Stimulated activated naive CD8-positive, alpha-beta T cell treated with anti-CD3 and anti-CD28 coated beads, Interleukin-15, amount 100 ng/mL, for 72 hours (primary cell): Measurements from ENCODE around the gene CABLES1.

Experiments
- ATAC-seq: fragments of 150-1000 bp; cut with Tn5 transposase; 2 replicates; pipeline ENCODE4 v1.10.0; 2021; ENCODE audit warnings: mild to moderate bottlenecking, moderate library complexity
- DNase-seq, 2 donors: peaks; one replicate each; pipeline ENCODE4 v3.0.0; 2021 to 2022
- H3K27ac Mint-ChIP-seq, 2 donors: one replicate each; pipeline ENCODE4 v1.8.0; 2022; ENCODE audit warnings: mild to moderate bottlenecking in 2 of 2, mixed read lengths in 2 of 2, moderate library complexity in 2 of 2
- H3K27me3 Mint-ChIP-seq: one replicate; pipeline ENCODE4 v1.8.0; 2022; ENCODE audit warnings: mixed read lengths
- H3K4me1 Mint-ChIP-seq: one replicate; pipeline ENCODE4 v1.8.0; 2022; ENCODE audit warnings: mild to moderate bottlenecking, mixed read lengths
- H3K4me3 Mint-ChIP-seq, 2 donors: one replicate each; pipeline ENCODE4 v1.8.0; 2022; ENCODE audit warnings: mild to moderate bottlenecking in 2 of 2, mixed read lengths in 2 of 2, moderate library complexity in 1 of 2
- H3K9me3 Mint-ChIP-seq, 2 donors: one replicate each; pipeline ENCODE4 v1.8.0; 2022; ENCODE audit warnings: mixed read lengths in 2 of 2

Gene CABLES1

GRCh38 chr18:23169673-23170044 is 34.4 kb downstream of the CABLES1 start:
- H3K4me1 Mint-ChIP-seq, result no peaks in the 10 kb centered on the region
- DNase-seq, result no peak
- H3K9me3 Mint-ChIP-seq, result no peaks in the 10 kb centered on the region

DNA sequence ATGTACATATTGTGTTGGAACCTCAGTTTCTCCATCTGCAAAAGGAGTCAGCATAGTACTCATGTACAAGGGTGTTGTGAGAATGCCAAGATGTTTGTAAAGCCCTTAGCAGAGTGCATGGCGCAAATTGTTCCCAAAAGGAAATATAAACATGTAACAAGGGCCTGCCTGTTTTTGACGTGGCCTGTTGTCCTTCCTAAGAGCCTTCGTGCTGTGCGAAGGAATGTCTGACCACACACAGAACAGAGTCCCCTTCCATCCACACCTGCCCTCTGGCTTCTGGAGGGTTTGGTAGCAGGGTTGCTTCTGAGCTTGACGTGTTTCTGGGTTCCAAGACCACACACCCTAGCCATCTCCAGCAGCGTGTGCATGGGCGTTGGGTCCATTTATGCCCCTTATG is 34.9 kb downstream of the CABLES1 start:
- no peak overlapping the region for H3K4me3 Mint-ChIP-seq
- no peaks in the 10 kb centered on the region for H3K4me1 Mint-ChIP-seq
- H3K9me3 Mint-ChIP-seq, result no peaks in the 10 kb centered on the region
- ATAC-seq, result peak; percentile 12
- no peak for DNase-seq
- no peaks in the 10 kb centered on the region for H3K27me3 Mint-ChIP-seq
- H3K27ac Mint-ChIP-seq, result no peak overlapping the region

More at GRCh38 chr18:23169673-23170044, 34.4 kb downstream of the CABLES1 start:
- no peak overlapping the region for H3K27ac Mint-ChIP-seq
- ATAC-seq, result peak; percentile 35
- no peaks in the 10 kb centered on the region for H3K27me3 Mint-ChIP-seq
- H3K4me3 Mint-ChIP-seq, result no peak overlapping the region

DNA sequence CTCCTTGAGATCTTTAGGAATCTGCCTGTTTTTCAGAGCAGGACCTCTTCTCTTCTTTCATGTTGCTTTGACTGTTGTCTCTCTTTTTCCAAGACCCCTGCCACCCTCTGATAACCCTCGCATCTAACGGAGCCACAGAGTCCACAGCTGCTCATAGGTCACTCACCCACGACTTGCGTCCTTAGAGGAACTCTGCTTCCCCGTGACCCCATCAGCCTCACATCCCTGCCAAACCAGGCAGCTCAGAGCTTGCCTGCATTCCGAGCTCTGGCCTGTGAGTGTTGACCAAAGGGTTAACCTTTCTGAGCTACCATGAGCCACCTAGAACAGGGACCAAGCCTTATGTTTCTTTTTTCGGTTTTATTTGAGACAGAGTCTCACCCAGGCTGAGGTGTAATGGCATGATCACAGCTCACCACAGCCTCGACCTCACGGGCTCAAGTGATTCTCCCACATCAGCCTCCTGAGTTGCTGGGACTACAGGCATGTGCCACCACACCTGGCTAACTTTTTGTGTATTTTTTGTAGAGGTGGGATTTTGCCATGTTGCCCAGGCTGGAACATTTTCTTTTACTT is 36.4 kb downstream of the CABLES1 start:
- Mint-ChIP-seq H3K9me3 (no peaks in the 10 kb centered on the region), H3K4me1 (no peaks in the 10 kb centered on the region), H3K27ac (peak overlapping the region in 1 of 2 donors; percentile 65), H3K4me3 (no peak overlapping the region), H3K27me3 (no peaks in the 10 kb centered on the region)
- no peak for ATAC-seq
- DNase-seq, result no peak

- no peak for DNase-seq
- H3K27me3 Mint-ChIP-seq, result peaks cover 3% of the 10 kb centered on the region
- peak overlapping the region in 1 of 2 donors; percentile 28 for H3K27ac Mint-ChIP-seq
- H3K9me3 Mint-ChIP-seq, result no peaks in the 10 kb centered on the region
- no peak for ATAC-seq
- H3K4me3 Mint-ChIP-seq, result no peak overlapping the region
- no peaks in the 10 kb centered on the region for H3K4me1 Mint-ChIP-seq
Observed at GRCh38 chr18:23172591-23173380, 37.5 kb downstream of the CABLES1 start.

DNA sequence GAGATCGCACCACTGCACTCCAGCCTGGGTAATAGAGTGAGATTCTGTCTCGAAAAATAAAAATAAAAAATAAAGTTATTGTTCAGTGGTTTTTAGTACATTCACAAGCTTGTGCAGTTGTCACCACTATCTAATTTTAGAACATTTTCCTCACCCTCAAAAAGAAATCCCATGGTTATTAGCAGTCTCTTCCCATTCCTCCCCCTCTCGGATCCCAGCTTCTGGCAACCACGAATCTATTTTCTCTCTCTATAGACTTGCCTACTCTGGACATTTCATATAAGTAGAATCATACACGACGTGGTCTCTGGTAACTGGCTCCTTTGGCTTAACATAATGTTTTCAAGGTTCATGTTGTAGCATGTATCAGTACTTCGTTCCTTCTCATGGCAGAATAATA is 38.6 kb downstream of the CABLES1 start:
- DNase-seq (no peak), ATAC-seq (no peak)
- Mint-ChIP-seq H3K4me3 (no peak overlapping the region), H3K9me3 (no peaks in the 10 kb centered on the region), H3K27ac (no peak overlapping the region), H3K4me1 (no peaks in the 10 kb centered on the region), H3K27me3 (peaks cover 10% of the 10 kb centered on the region)

GRCh38 chr18:23176701-23177432 is 41.6 kb downstream of the CABLES1 start:
- no peak overlapping the region for H3K27ac Mint-ChIP-seq
- H3K27me3 Mint-ChIP-seq, result peaks cover 10% of the 10 kb centered on the region
- ATAC-seq (no peak), DNase-seq (no peak)
- H3K4me1 Mint-ChIP-seq, result no peaks in the 10 kb centered on the region
- no peaks in the 10 kb centered on the region for H3K9me3 Mint-ChIP-seq
- no peak overlapping the region for H3K4me3 Mint-ChIP-seq

DNA sequence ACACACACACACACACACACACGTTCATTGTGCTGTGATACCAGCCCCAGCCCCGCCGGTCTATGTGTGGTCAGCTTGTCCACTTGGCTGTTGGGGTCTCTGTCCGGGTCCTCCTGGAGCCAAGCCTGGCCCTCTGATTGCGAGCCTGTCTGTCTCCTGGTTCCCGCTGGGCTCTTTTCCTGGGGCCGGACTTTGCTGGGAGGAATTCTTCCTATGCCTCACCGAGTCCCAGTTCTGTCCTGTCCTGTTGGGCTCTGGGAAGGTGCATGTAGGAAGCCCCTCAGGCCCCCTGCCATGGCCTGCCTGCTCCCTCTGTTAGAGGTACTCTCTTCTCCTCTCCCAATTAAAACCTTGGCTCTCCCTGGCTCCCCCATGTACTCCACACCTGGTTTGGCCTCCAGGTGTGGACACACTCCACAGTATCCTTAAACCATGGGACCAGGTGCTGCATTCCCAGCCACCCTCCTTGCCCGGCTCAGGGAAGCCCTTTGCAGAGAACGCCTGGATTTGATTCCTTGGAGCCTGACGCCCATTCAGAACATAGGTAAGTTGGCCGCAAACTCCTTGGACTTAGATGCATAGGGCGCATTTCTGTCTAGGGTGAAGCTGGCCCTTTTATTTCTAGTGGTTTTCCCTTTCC is 42.3 kb downstream of the CABLES1 start:
- ATAC-seq (no peak), DNase-seq (no peak)
- Mint-ChIP-seq H3K27me3 (peaks cover 10% of the 10 kb centered on the region), H3K4me1 (no peaks in the 10 kb centered on the region), H3K27ac (peak overlapping the region in 1 of 2 donors; percentile 38), H3K4me3 (no peak overlapping the region), H3K9me3 (no peaks in the 10 kb centered on the region)

DNA sequence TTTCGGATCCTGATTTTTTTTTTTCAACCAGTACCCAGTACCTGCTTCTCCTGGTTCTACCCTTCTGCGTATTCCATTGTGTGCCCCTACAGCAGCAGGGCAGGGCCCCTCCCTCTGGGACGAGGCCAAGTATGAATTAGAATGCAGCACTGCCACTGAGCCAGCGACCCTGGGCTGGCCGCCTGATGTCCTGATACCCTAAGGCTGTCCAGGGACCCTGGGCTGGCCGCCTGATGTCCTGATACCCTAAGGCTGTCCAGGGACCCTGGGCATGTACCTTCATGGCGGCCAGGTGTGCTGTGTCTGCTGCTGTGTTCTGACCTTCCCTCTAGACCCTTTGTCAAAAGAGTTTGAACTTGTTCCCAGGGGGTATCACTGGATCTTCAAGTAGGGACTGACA is 42.9 kb downstream of the CABLES1 start:
- no peak for ATAC-seq
- peaks cover 10% of the 10 kb centered on the region for H3K27me3 Mint-ChIP-seq
- DNase-seq, result no peak
- H3K9me3 Mint-ChIP-seq, result no peaks in the 10 kb centered on the region
- peak overlapping the region in 1 of 2 donors; percentile 72 for H3K27ac Mint-ChIP-seq
- no peaks in the 10 kb centered on the region for H3K4me1 Mint-ChIP-seq
- no peak overlapping the region for H3K4me3 Mint-ChIP-seq

- Mint-ChIP-seq H3K4me1 (no peaks in the 10 kb centered on the region), H3K27ac (no peak overlapping the region), H3K9me3 (no peaks in the 10 kb centered on the region), H3K4me3 (no peak overlapping the region), H3K27me3 (peaks cover 10% of the 10 kb centered on the region)
- DNase-seq (no peak), ATAC-seq (no peak)
Observed at GRCh38 chr18:23178661-23179081, 43.4 kb downstream of the CABLES1 start.

GRCh38 chr18:23179416-23179815 is 44.1 kb downstream of the CABLES1 start:
- no peak for ATAC-seq
- Mint-ChIP-seq H3K27ac (no peak overlapping the region), H3K4me3 (no peak overlapping the region), H3K27me3 (peaks cover 10% of the 10 kb centered on the region), H3K4me1 (no peaks in the 10 kb centered on the region), H3K9me3 (no peaks in the 10 kb centered on the region)
- no peak for DNase-seq

- no peak for DNase-seq
- Mint-ChIP-seq H3K4me3 (no peak overlapping the region), H3K27ac (no peak overlapping the region), H3K9me3 (no peaks in the 10 kb centered on the region), H3K27me3 (peaks cover 10% of the 10 kb centered on the region), H3K4me1 (no peaks in the 10 kb centered on the region)
- ATAC-seq, result no peak
Observed at GRCh38 chr18:23181547-23181946, 46.3 kb downstream of the CABLES1 start.

- H3K4me3 Mint-ChIP-seq, result no peak overlapping the region
- DNase-seq (no peak), ATAC-seq (no peak)
- H3K4me1 Mint-ChIP-seq, result no peaks in the 10 kb centered on the region
- no peaks in the 10 kb centered on the region for H3K9me3 Mint-ChIP-seq
- no peak overlapping the region for H3K27ac Mint-ChIP-seq
- H3K27me3 Mint-ChIP-seq, result peaks cover 9% of the 10 kb centered on the region
Observed at GRCh38 chr18:23182606-23183005, 47.3 kb downstream of the CABLES1 start.

GRCh38 chr18:23183411-23184150 is 48.3 kb downstream of the CABLES1 start:
- no peak for ATAC-seq
- Mint-ChIP-seq H3K27ac (peak overlapping the region; percentile 22 to 64), H3K4me1 (no peaks in the 10 kb centered on the region), H3K27me3 (no peaks in the 10 kb centered on the region), H3K4me3 (no peak overlapping the region), H3K9me3 (no peaks in the 10 kb centered on the region)
- no peak for DNase-seq

GRCh38 chr18:23186781-23187180 is 51.5 kb downstream of the CABLES1 start:
- H3K9me3 Mint-ChIP-seq, result no peaks in the 10 kb centered on the region
- DNase-seq, result no peak
- no peak overlapping the region for H3K4me3 Mint-ChIP-seq
- no peak for ATAC-seq
- peaks cover 3% of the 10 kb centered on the region for H3K4me1 Mint-ChIP-seq
- no peak overlapping the region for H3K27ac Mint-ChIP-seq
- no peaks in the 10 kb centered on the region for H3K27me3 Mint-ChIP-seq

DNA sequence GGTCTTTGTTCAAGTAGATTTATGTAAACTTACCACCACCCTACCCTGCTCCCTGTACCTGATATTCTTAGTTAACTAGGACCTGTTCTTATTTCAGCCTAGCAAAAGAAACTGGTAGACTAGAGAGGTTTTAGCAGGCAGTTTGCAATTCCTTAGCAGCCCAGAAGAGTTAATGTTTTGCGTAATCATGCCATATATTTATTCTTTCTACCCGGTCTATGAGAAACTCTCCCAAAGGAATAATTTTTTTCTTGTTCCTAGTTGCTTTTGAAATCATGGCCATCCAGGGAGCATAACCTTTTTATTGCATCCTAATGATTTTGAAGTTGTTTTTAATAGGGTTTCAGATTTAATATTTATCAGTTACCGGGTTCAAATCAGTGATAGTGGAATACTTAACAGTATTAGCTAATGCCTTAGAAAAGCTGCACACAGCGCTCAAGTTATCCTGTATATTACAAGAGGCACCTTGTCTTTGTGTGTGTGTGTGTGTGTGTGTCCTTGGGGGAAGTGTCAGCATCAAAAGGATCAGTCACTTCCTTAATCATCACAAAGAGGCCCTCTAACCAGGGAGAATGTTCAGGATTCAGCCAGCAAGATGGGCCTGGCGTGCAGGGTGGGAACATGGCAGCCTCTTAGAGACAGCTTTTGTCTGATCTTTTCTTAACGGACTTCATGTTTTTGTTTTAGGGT is 52.9 kb downstream of the CABLES1 start:
- no peak overlapping the region for H3K27ac Mint-ChIP-seq
- H3K27me3 Mint-ChIP-seq, result no peaks in the 10 kb centered on the region

More for the DNA sequence above, 52.9 kb downstream of the CABLES1 start:
- no peak for DNase-seq
- Mint-ChIP-seq H3K4me1 (peaks cover 11% of the 10 kb centered on the region), H3K4me3 (no peak overlapping the region), H3K9me3 (no peaks in the 10 kb centered on the region)
- no peak for ATAC-seq
